Measurements from ENCODE around the gene SUSD1. TPM values are rescaled to one million over a fixed set of nuclear protein-coding genes. Genes with fewer than 3 reads are reported as not detected.

The SUSD1 gene
- total and polyA plus RNA-seq, 2 donors = 6.4 to 9.0 TPM

GRCh38 chr9:112013266-112013665 is 161.8 kb downstream of the SUSD1 start:
- no peaks in the 10 kb centered on the region for H3K36me3 ChIP-seq (ENCODE audit: control insufficient read depth in 2 of 2, insufficient read depth in 2 of 2, low read length in 1 of 2)
- WGBS = 84% methylated on average over 3 of the region's 3 CpGs
- no peak overlapping the region for H3K4me3 ChIP-seq (ENCODE audit: low read length in 2 of 2)
- no peak overlapping the region for H3K27ac ChIP-seq (ENCODE audit: low read depth in 1 of 2, low read length in 1 of 2)
- DNase-seq (ENCODE audit: low read depth in 6 of 9, low spot score in 9 of 9) = no peak
- H3K4me1 ChIP-seq (ENCODE audit: control insufficient read depth in 2 of 2, insufficient read depth in 2 of 2, low read length in 2 of 2) = peaks cover 0 to 12% of the 10 kb centered on the region in 2 donors
- H3K9me3 ChIP-seq (ENCODE audit: control insufficient read depth in 2 of 2, insufficient read depth in 1 of 2, low read length in 1 of 2) = no peaks in the 10 kb centered on the region
- no peaks in the 10 kb centered on the region for H3K27me3 ChIP-seq (ENCODE audit: control insufficient read depth in 2 of 2, insufficient read depth in 1 of 2, low read length in 1 of 2)

GRCh38 chr9:112012026-112012902 is 162.8 kb downstream of the SUSD1 start:
- no peak overlapping the region for H3K4me3 ChIP-seq (ENCODE audit: low read length in 2 of 2)
- H3K36me3 ChIP-seq (ENCODE audit: control insufficient read depth in 2 of 2, insufficient read depth in 2 of 2, low read length in 1 of 2) = no peaks in the 10 kb centered on the region
- WGBS = 69% methylated on average over 4 of the region's 4 CpGs
- no peaks in the 10 kb centered on the region for H3K27me3 ChIP-seq (ENCODE audit: control insufficient read depth in 2 of 2, insufficient read depth in 1 of 2, low read length in 1 of 2)
- H3K27ac ChIP-seq (ENCODE audit: low read depth in 1 of 2, low read length in 1 of 2) = peak overlapping the region; percentile 14 to 67
- DNase-seq (ENCODE audit: low read depth in 6 of 9, low spot score in 9 of 9) = peak in 1 of 9 donors; percentile 30
- no peaks in the 10 kb centered on the region for H3K9me3 ChIP-seq (ENCODE audit: control insufficient read depth in 2 of 2, insufficient read depth in 1 of 2, low read length in 1 of 2)
- peaks cover 0 to 12% of the 10 kb centered on the region in 2 donors for H3K4me1 ChIP-seq (ENCODE audit: control insufficient read depth in 2 of 2, insufficient read depth in 2 of 2, low read length in 2 of 2)

- Histone ChIP-seq H3K4me1 (ENCODE audit: control insufficient read depth in 2 of 2, insufficient read depth in 2 of 2, low read length in 2 of 2) (peaks cover 0 to 15% of the 10 kb centered on the region in 2 donors), H3K4me3 (ENCODE audit: low read length in 2 of 2) (no peak overlapping the region), H3K27me3 (ENCODE audit: control insufficient read depth in 2 of 2, insufficient read depth in 1 of 2, low read length in 1 of 2) (no peaks in the 10 kb centered on the region), H3K36me3 (ENCODE audit: control insufficient read depth in 2 of 2, insufficient read depth in 2 of 2, low read length in 1 of 2) (no peaks in the 10 kb centered on the region), H3K27ac (ENCODE audit: low read depth in 1 of 2, low read length in 1 of 2) (no peak overlapping the region), H3K9me3 (ENCODE audit: control insufficient read depth in 2 of 2, insufficient read depth in 1 of 2, low read length in 1 of 2) (no peaks in the 10 kb centered on the region)
- no peak for DNase-seq (ENCODE audit: low read depth in 6 of 9, low spot score in 9 of 9)
- 97% methylated on average over 3 of the region's 3 CpGs for WGBS
Measured at GRCh38 chr9:112011051-112011620, 164.0 kb downstream of the SUSD1 start.

GRCh38 chr9:112010537-112010936 is 164.6 kb downstream of the SUSD1 start:
- Histone ChIP-seq H3K4me3 (ENCODE audit: low read length in 2 of 2) (no peak overlapping the region), H3K27ac (ENCODE audit: low read depth in 1 of 2, low read length in 1 of 2) (no peak overlapping the region), H3K9me3 (ENCODE audit: control insufficient read depth in 2 of 2, insufficient read depth in 1 of 2, low read length in 1 of 2) (no peaks in the 10 kb centered on the region), H3K27me3 (ENCODE audit: control insufficient read depth in 2 of 2, insufficient read depth in 1 of 2, low read length in 1 of 2) (peaks cover 0 to 3% of the 10 kb centered on the region in 2 donors), H3K4me1 (ENCODE audit: control insufficient read depth in 2 of 2, insufficient read depth in 2 of 2, low read length in 2 of 2) (peaks cover 0 to 15% of the 10 kb centered on the region in 2 donors), H3K36me3 (ENCODE audit: control insufficient read depth in 2 of 2, insufficient read depth in 2 of 2, low read length in 1 of 2) (no peaks in the 10 kb centered on the region)
- DNase-seq (ENCODE audit: low read depth in 6 of 9, low spot score in 9 of 9) = no peak

- H3K27ac ChIP-seq (ENCODE audit: low read depth in 1 of 2, low read length in 1 of 2) = no peak overlapping the region
- H3K4me1 ChIP-seq (ENCODE audit: control insufficient read depth in 2 of 2, insufficient read depth in 2 of 2, low read length in 2 of 2) = peaks cover 0 to 15% of the 10 kb centered on the region in 2 donors
- DNase-seq (ENCODE audit: low read depth in 6 of 9, low spot score in 9 of 9) = no peak
- H3K9me3 ChIP-seq (ENCODE audit: control insufficient read depth in 2 of 2, insufficient read depth in 1 of 2, low read length in 1 of 2) = no peaks in the 10 kb centered on the region
- no peaks in the 10 kb centered on the region for H3K36me3 ChIP-seq (ENCODE audit: control insufficient read depth in 2 of 2, insufficient read depth in 2 of 2, low read length in 1 of 2)
- WGBS = 95% methylated on average over 3 of the region's 3 CpGs
- H3K4me3 ChIP-seq (ENCODE audit: low read length in 2 of 2) = no peak overlapping the region
- peaks cover 0 to 3% of the 10 kb centered on the region in 2 donors for H3K27me3 ChIP-seq (ENCODE audit: control insufficient read depth in 2 of 2, insufficient read depth in 1 of 2, low read length in 1 of 2)
Measured at GRCh38 chr9:112009656-112010055, 165.4 kb downstream of the SUSD1 start.

- H3K27me3 ChIP-seq (ENCODE audit: control insufficient read depth in 2 of 2, insufficient read depth in 1 of 2, low read length in 1 of 2) = peaks cover 0 to 3% of the 10 kb centered on the region in 2 donors
- DNase-seq (ENCODE audit: low read depth in 6 of 9, low spot score in 9 of 9) = no peak
- no peak overlapping the region for H3K4me3 ChIP-seq (ENCODE audit: low read length in 2 of 2)
- no peak overlapping the region for H3K27ac ChIP-seq (ENCODE audit: low read depth in 1 of 2, low read length in 1 of 2)
- 74% methylated on average over 6 of the region's 6 CpGs for WGBS
- H3K4me1 ChIP-seq (ENCODE audit: control insufficient read depth in 2 of 2, insufficient read depth in 2 of 2, low read length in 2 of 2) = peaks cover 0 to 25% of the 10 kb centered on the region in 2 donors
- no peaks in the 10 kb centered on the region for H3K9me3 ChIP-seq (ENCODE audit: control insufficient read depth in 2 of 2, insufficient read depth in 1 of 2, low read length in 1 of 2)
- H3K36me3 ChIP-seq (ENCODE audit: control insufficient read depth in 2 of 2, insufficient read depth in 2 of 2, low read length in 1 of 2) = no peaks in the 10 kb centered on the region
Measured at GRCh38 chr9:112007575-112008240, 167.4 kb downstream of the SUSD1 start.

GRCh38 chr9:112006361-112007020 is 168.6 kb downstream of the SUSD1 start:
- Histone ChIP-seq H3K4me3 (ENCODE audit: low read length in 2 of 2) (no peak overlapping the region), H3K36me3 (ENCODE audit: control insufficient read depth in 2 of 2, insufficient read depth in 2 of 2, low read length in 1 of 2) (no peaks in the 10 kb centered on the region), H3K9me3 (ENCODE audit: control insufficient read depth in 2 of 2, insufficient read depth in 1 of 2, low read length in 1 of 2) (no peaks in the 10 kb centered on the region), H3K4me1 (ENCODE audit: control insufficient read depth in 2 of 2, insufficient read depth in 2 of 2, low read length in 2 of 2) (peaks cover 0 to 22% of the 10 kb centered on the region in 2 donors), H3K27ac (ENCODE audit: low read depth in 1 of 2, low read length in 1 of 2) (no peak overlapping the region), H3K27me3 (ENCODE audit: control insufficient read depth in 2 of 2, insufficient read depth in 1 of 2, low read length in 1 of 2) (peaks cover 0 to 3% of the 10 kb centered on the region in 2 donors)
- DNase-seq (ENCODE audit: low read depth in 6 of 9, low spot score in 9 of 9) = no peak
- WGBS = 89% methylated on average over 11 of the region's 11 CpGs

- Histone ChIP-seq H3K4me1 (ENCODE audit: control insufficient read depth in 2 of 2, insufficient read depth in 2 of 2, low read length in 2 of 2) (peaks cover 0 to 22% of the 10 kb centered on the region in 2 donors), H3K4me3 (ENCODE audit: low read length in 2 of 2) (no peak overlapping the region), H3K27ac (ENCODE audit: low read depth in 1 of 2, low read length in 1 of 2) (no peak overlapping the region), H3K36me3 (ENCODE audit: control insufficient read depth in 2 of 2, insufficient read depth in 2 of 2, low read length in 1 of 2) (no peaks in the 10 kb centered on the region), H3K9me3 (ENCODE audit: control insufficient read depth in 2 of 2, insufficient read depth in 1 of 2, low read length in 1 of 2) (no peaks in the 10 kb centered on the region), H3K27me3 (ENCODE audit: control insufficient read depth in 2 of 2, insufficient read depth in 1 of 2, low read length in 1 of 2) (peaks cover 0 to 3% of the 10 kb centered on the region in 2 donors)
- WGBS = 60% methylated on average over 8 of the region's 8 CpGs
- DNase-seq (ENCODE audit: low read depth in 6 of 9, low spot score in 9 of 9) = no peak
Measured at GRCh38 chr9:112005939-112006338, 169.2 kb downstream of the SUSD1 start.
